Measurements from ENCODE around the gene CAPN7.

The CAPN7 gene

DNA sequence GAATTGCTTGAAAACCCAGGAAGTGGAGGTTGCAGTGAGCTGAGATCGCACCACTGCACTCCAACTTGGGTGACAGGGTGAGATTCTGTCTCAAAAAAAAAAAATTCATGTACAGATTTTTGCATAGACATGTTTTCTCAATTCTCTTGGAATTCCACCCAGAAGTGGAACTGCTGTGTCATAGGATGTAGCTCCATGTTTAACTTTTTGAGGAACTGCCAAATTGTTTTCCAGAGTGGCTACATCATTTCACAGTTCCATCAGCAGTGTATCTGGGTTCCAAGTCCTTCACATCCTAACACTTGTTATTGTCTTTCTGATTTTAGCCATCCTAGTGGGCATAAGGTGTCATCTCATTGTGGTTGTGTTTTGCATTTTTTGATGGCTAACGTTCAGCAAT lies 9.9 kb downstream of the CAPN7 start:
- Mint-ChIP-seq H3K36me3 (ENCODE audit: low read depth) (peaks cover 50% of the 10 kb centered on the region), H3K9me3 (no peaks in the 10 kb centered on the region), H3K4me3 (no peak overlapping the region), H3K27me3 (ENCODE audit: low read depth) (no peaks in the 10 kb centered on the region), H3K27ac (no peak overlapping the region), H3K4me1 (ENCODE audit: low read depth) (peaks cover 3% of the 10 kb centered on the region)

DNA sequence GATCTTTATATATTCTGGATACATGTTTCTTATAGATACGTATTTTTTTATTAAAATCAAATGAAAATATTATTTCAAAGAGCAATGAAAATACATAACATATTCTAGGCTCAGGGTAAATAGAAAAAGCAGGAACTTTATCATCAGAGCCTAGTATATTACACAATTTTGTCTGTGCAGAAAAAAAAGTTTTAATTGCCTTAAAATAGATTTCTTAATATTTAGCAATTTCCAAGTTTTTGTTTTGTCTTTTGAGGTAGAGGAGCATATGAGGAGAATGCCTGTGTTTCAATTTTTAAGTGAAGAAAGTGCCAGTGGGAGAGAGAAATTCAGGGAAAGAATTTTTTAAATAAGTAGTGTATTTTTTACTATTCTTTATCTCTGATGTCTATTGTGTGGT lies 10.5 kb downstream of the CAPN7 start:
- H3K4me1 Mint-ChIP-seq (ENCODE audit: low read depth), result peaks cover 3% of the 10 kb centered on the region
- H3K4me3 Mint-ChIP-seq, result no peak overlapping the region
- H3K27me3 Mint-ChIP-seq (ENCODE audit: low read depth), result no peaks in the 10 kb centered on the region
- H3K27ac Mint-ChIP-seq, result no peak overlapping the region
- no peaks in the 10 kb centered on the region for H3K9me3 Mint-ChIP-seq
- H3K36me3 Mint-ChIP-seq (ENCODE audit: low read depth), result peaks cover 50% of the 10 kb centered on the region

DNA sequence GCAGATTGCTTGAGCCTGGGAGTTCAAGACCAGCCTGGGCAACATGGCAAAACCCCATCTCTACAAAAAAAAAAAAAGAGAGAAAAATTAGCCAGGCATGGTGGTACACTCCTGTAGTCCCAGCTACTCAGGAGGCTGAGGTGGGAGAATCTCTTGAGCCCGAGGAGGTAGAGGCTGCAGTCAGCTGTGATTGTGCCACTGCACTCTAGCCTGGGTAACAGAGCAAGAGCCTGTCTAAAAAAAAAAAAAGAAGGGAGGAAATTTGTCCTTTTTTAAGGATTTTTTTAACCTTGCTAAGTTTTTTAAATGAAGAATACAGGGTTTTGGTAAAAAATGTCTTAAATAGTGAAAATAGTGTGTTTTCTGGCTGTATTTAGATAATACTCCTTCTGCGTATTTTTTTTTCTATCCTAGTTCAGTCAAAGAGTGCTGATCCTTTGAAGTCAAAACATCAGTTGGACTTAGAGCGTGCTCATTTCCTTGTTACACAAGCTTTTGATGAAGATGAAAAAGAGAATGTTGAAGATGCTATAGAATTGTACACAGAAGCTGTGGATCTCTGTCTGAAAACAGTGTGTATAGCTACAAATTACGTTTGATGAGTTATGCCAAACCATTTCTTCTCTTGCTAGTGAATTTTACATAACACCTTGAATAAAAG lies 11.1 kb downstream of the CAPN7 start:
- H3K27ac Mint-ChIP-seq, result no peak overlapping the region
- H3K4me1 Mint-ChIP-seq (ENCODE audit: low read depth), result peaks cover 2% of the 10 kb centered on the region
- H3K36me3 Mint-ChIP-seq (ENCODE audit: low read depth), result peaks cover 50% of the 10 kb centered on the region
- H3K9me3 Mint-ChIP-seq, result no peaks in the 10 kb centered on the region
- H3K27me3 Mint-ChIP-seq (ENCODE audit: low read depth), result no peaks in the 10 kb centered on the region
- H3K4me3 Mint-ChIP-seq, result no peak overlapping the region

DNA sequence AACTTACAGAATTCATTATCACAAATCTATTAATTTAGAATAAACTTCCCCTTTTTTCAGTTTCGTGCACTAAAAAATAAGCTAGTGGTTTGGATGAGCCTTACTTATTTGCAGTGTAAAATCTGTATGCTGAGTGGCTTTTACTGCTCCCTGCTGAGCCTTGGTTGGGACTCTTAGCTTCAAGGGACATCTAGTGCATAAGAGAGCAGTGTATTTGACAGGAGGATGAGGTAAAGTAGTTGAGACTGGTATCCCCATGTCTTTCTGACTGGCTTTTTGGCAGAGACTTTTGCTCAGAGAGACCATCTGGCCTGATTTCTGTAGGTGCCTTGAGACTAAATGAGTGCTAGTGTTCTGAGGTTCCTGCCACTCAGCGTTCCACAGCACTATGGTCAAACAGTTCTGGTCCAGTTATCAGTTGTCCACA lies 11.8 kb downstream of the CAPN7 start:
- no peaks in the 10 kb centered on the region for H3K9me3 Mint-ChIP-seq
- no peak overlapping the region for H3K27ac Mint-ChIP-seq
- no peak overlapping the region for H3K4me3 Mint-ChIP-seq
- H3K4me1 Mint-ChIP-seq (ENCODE audit: low read depth), result peaks cover 2% of the 10 kb centered on the region
- H3K36me3 Mint-ChIP-seq (ENCODE audit: low read depth), result peaks cover 50% of the 10 kb centered on the region
- no peaks in the 10 kb centered on the region for H3K27me3 Mint-ChIP-seq (ENCODE audit: low read depth)

DNA sequence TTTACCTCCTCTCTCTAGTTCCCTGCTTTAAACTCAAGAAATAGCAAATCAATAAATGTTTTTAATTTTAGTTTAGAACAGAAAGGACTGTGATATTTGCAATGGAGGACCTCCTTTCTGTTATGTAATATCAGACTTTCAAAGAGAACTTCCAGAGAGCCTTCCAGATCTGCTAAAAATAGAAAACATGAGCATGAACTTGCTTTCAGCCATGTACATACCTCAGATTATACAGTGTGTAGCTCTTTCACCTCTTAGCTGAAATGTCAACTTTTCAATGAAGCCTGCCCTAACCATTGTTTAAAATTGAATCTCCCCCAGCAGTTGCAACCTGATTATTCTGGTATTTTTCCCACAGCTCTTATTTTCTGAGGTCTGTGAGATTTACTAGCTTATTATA lies 12.6 kb downstream of the CAPN7 start:
- no peak overlapping the region for H3K4me3 Mint-ChIP-seq
- H3K27me3 Mint-ChIP-seq (ENCODE audit: low read depth), result no peaks in the 10 kb centered on the region
- H3K4me1 Mint-ChIP-seq (ENCODE audit: low read depth), result peaks cover 2% of the 10 kb centered on the region
- H3K9me3 Mint-ChIP-seq, result no peaks in the 10 kb centered on the region
- no peak overlapping the region for H3K27ac Mint-ChIP-seq
- peaks cover 49% of the 10 kb centered on the region for H3K36me3 Mint-ChIP-seq (ENCODE audit: low read depth)

DNA sequence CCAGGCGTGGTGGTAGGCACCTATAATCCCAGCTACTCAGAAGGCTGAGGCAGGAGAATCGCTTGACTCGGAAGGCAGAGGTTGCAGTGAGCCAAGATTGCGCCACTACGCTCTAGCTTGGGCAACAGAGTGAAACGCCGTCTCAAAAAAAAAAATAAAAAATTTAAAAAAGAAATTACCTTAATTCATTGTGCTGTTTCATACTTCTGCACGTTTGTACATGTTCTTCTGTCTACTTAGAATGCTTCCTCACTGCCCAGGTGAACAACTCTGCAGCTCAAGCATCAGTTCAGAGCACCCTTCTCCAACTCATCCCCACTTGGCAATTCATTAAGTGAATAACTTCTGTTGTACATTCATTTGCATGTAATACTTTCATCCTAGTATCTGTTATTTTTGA lies 14.0 kb downstream of the CAPN7 start:
- no peaks in the 10 kb centered on the region for H3K27me3 Mint-ChIP-seq (ENCODE audit: low read depth)
- peaks cover 2% of the 10 kb centered on the region for H3K4me1 Mint-ChIP-seq (ENCODE audit: low read depth)
- peaks cover 49% of the 10 kb centered on the region for H3K36me3 Mint-ChIP-seq (ENCODE audit: low read depth)
- no peak overlapping the region for H3K4me3 Mint-ChIP-seq
- H3K27ac Mint-ChIP-seq, result no peak overlapping the region
- H3K9me3 Mint-ChIP-seq, result no peaks in the 10 kb centered on the region

DNA sequence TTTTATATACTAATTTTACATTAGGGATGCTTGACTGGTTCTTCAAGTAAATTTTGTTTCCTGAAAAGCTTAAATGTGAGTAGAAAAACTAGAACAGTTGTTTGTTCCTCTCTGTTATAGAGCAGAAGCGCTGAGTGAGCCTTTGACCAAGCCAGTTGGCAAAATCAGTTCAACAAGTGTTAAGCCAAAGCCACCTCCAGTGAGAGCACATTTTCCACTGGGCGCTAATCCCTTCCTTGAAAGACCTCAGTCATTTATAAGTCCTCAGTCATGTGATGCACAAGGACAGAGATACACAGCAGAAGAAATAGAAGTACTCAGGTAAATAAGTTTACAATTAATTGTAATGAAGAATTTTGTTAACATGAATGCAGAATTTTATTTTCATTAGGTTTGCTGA lies 14.6 kb downstream of the CAPN7 start:
- no peak overlapping the region for H3K4me3 Mint-ChIP-seq
- H3K9me3 Mint-ChIP-seq, result no peaks in the 10 kb centered on the region
- H3K36me3 Mint-ChIP-seq (ENCODE audit: low read depth), result peaks cover 43% of the 10 kb centered on the region
- no peaks in the 10 kb centered on the region for H3K27me3 Mint-ChIP-seq (ENCODE audit: low read depth)
- peaks cover 2% of the 10 kb centered on the region for H3K4me1 Mint-ChIP-seq (ENCODE audit: low read depth)
- H3K27ac Mint-ChIP-seq, result no peak overlapping the region

DNA sequence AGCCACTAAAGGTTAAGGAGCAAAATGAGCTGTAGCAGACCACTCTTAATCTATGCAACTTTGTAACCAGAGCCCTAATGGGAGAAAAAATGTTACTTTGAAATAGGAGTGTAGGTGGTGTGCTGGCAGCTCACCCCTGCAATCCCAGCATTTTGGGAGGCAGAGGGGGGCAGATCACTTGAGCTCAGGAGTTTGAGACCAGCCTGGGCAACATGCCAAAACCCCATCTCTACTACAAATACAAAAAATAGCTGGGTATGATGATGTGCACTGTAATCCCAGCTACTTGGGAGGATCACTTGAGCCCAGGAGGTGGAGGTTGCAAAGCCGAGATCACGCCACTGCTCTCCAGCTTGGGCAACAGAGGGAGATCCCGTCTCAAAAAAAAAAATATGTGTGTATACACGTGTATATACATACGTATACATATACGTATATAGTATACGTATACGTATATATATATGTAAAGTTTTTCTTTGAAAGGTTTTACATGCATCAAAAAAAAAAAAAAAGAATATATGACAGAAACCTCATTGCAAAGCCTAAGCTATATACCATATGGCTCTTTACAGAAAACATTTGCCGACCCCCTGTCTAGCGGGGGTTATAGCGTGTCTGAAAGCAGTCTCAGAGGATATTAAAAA lies 15.7 kb downstream of the CAPN7 start:
- no peak overlapping the region for H3K4me3 Mint-ChIP-seq
- no peaks in the 10 kb centered on the region for H3K27me3 Mint-ChIP-seq (ENCODE audit: low read depth)
- peaks cover 39% of the 10 kb centered on the region for H3K36me3 Mint-ChIP-seq (ENCODE audit: low read depth)
- peaks cover under 1% of the 10 kb centered on the region for H3K4me1 Mint-ChIP-seq (ENCODE audit: low read depth)
- H3K9me3 Mint-ChIP-seq, result no peaks in the 10 kb centered on the region
- no peak overlapping the region for H3K27ac Mint-ChIP-seq

DNA sequence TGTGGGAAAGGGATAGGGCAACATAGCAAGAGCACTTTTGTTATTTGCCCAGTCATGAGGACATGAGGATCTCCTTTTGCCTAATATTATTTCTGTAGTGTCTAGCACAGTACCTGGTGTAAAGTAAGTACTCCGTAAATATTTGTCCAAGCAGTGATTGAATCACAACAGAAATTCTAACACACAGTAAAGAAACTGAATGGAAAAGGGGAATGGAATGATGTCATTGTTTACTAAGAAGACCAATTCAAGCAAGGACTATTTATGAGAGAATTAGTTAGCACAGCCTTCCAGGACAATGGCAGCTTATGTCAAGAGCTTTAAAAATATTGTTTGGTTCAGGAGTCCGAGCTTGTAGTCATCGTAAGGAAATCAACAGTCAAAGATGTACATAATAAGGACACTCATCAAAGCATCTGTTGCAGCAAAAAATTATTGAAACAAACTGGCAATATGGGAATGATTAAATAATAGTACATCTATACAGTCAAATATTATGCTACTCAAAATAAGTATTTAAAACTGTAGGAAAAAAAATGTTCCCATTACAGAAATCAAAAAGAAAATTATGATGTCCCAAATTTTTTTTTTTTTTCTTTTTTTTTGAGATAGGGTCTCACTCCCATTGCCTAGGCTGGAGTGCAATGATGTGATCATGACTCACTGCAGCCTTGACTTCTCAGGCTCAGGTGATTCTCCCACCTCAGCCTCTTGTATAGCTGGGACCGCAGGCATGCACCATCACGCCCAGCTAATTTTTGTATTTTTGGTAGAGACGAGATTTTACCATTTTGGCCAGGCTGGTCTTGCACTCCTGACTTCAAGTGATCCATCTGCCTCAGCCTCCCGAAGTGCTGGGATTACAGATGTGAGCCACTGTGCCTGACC lies 17.9 kb downstream of the CAPN7 start:
- no peaks in the 10 kb centered on the region for H3K9me3 Mint-ChIP-seq
- H3K36me3 Mint-ChIP-seq (ENCODE audit: low read depth), result peaks cover 26% of the 10 kb centered on the region
- H3K4me3 Mint-ChIP-seq, result no peak overlapping the region
- H3K27ac Mint-ChIP-seq, result no peak overlapping the region
- peaks cover 4% of the 10 kb centered on the region for H3K4me1 Mint-ChIP-seq (ENCODE audit: low read depth)
- no peaks in the 10 kb centered on the region for H3K27me3 Mint-ChIP-seq (ENCODE audit: low read depth)

DNA sequence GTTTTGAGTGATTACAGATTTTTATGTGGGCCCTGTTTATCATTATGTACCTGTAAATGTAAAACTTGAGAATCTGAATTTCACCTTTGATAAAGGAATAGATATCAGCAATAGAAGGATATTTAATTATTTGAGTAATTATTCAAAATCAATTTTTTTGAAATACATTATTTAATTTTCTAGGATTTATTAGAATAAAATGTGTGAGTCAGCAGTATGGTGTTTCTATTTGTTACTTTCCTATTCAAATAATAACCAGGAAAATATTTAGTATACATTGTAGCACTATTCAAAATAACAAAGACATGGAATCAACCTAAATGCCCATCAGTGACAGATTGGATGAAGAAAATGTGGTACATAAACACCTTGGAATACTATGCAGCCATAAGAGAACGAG lies 22.1 kb downstream of the CAPN7 start:
- Mint-ChIP-seq H3K4me1 (ENCODE audit: low read depth) (peaks cover 4% of the 10 kb centered on the region), H3K4me3 (no peak overlapping the region), H3K9me3 (no peaks in the 10 kb centered on the region), H3K27me3 (ENCODE audit: low read depth) (no peaks in the 10 kb centered on the region), H3K27ac (no peak overlapping the region), H3K36me3 (ENCODE audit: low read depth) (peaks cover 15% of the 10 kb centered on the region)

DNA sequence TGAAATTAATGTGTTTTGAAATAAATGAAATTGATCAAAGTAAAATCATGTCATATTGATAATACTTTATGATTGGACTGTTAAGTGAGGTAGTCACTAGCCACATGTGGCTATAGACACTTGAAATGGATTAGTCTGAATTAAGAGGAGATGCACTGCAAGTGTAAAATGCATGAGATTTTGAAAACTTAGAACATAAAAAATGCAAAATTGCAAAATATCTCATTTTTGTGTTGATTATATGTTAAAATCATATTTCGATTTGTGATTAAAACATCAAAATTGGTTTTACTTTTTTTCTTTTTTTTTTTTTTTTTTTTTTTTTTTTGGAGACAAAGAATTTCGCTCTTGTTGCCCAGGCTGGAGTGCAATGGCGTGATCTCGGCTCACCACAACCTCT lies 23.2 kb downstream of the CAPN7 start:
- Mint-ChIP-seq H3K9me3 (no peaks in the 10 kb centered on the region), H3K27ac (no peak overlapping the region), H3K36me3 (ENCODE audit: low read depth) (peaks cover 15% of the 10 kb centered on the region), H3K27me3 (ENCODE audit: low read depth) (no peaks in the 10 kb centered on the region), H3K4me1 (ENCODE audit: low read depth) (peaks cover 4% of the 10 kb centered on the region), H3K4me3 (no peak overlapping the region)

DNA sequence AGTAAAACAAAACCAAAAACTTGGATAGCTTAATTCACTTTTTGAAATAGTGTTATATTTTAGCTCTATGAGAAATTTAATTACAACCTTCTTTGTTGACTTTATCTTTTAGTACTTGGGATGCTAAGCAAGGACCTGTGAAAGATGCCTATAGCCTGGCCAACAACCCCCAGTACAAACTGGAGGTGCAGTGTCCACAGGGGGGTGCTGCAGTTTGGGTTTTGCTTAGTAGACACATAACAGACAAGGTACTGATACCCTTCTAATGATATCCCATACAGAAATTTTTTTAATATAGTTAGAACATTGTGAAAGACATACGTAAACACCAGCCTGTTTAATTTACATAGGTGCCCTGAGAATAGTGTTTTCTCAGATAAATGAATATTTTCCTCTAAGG lies 35.3 kb downstream of the CAPN7 start:
- Mint-ChIP-seq H3K4me1 (ENCODE audit: low read depth) (peaks cover 2% of the 10 kb centered on the region), H3K27ac (no peak overlapping the region), H3K36me3 (ENCODE audit: low read depth) (peaks cover 29% of the 10 kb centered on the region), H3K9me3 (no peaks in the 10 kb centered on the region), H3K27me3 (ENCODE audit: low read depth) (no peaks in the 10 kb centered on the region), H3K4me3 (no peak overlapping the region)

DNA sequence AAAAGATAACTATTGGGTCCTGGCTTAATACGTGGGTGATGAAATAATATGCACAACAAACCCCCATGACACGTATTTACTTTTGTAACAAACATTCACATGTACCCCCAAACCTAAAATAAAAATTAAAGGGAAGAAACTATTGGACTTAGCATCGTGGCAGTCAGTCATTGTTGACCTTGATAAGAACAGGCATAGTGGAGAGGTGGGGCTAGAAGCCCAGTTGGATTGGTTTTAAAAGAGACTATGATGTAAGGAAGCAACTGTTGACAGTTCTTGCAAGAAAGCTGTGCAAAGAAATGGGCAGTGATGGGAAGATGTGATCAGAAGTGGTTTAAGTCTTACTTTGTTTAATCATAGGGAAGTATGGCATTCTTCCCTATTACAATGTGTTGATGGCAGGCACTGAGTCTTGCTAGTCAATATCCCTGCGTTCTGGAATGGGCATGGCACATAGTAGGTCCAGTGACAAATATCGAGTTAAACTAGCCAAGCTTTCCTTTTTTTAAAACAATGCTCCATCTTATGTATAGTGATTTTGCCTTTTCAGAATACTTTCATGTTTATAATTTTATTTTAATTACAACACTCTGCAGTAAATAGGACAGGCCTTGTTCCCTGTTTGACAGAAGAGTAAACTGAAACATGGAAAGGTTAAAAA lies 37.9 kb downstream of the CAPN7 start:
- H3K27ac Mint-ChIP-seq, result no peak overlapping the region

DNA sequence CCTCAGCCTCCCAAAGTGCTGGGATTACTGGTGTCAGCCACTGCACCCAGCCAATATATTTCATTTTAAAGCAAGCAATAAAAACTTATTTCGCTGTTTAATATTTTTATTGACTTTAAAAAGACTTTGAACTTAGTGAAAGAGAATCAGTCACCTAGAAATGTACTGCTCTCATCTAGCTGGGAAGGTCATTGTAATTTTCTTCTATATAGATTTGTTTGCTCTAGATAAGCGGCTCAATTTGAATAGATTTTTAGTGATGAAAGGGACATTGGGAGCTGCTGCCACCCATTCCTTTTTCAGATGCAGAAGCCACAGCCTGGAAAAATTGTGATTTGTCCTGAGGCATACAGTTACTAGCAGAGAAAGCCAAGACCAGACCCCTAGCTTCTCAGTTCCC lies 40.1 kb downstream of the CAPN7 start:
- Mint-ChIP-seq H3K9me3 (no peaks in the 10 kb centered on the region), H3K36me3 (ENCODE audit: low read depth) (peaks cover 35% of the 10 kb centered on the region), H3K27ac (no peak overlapping the region), H3K4me3 (no peak overlapping the region), H3K27me3 (ENCODE audit: low read depth) (no peaks in the 10 kb centered on the region), H3K4me1 (ENCODE audit: low read depth) (peaks cover 5% of the 10 kb centered on the region)

More for the DNA sequence above, 37.9 kb downstream of the CAPN7 start:
- peaks cover 4% of the 10 kb centered on the region for H3K4me1 Mint-ChIP-seq (ENCODE audit: low read depth)
- H3K36me3 Mint-ChIP-seq (ENCODE audit: low read depth), result peaks cover 35% of the 10 kb centered on the region
- no peaks in the 10 kb centered on the region for H3K27me3 Mint-ChIP-seq (ENCODE audit: low read depth)
- no peaks in the 10 kb centered on the region for H3K9me3 Mint-ChIP-seq
- H3K4me3 Mint-ChIP-seq, result no peak overlapping the region
